Adrenal gland (tissue), 5 donors: ENCODE measurements around the gene MMP23B.

Source experiments
- CTCF ChIP-seq, 6 experiments: fragments of 450-650 bp in 4 of 6; fragments of 200-600 bp in 2 of 6; sonication (generic) in 1 of 6; IDR thresholded peaks; 1 replicate in 5 of 6; 2 replicates in 1 of 6; pipeline versions ENCODE4 v1.5.1 to v1.8.0; 2016 to 2021; ENCODE audit warnings: antibody characterized with exemption in 6 of 6, mild to moderate bottlenecking in 2 of 6, moderate library complexity in 1 of 6
- POLR2A ChIP-seq, 2 donors: fragments of 450-650 bp; IDR thresholded peaks; one replicate each; pipeline ENCODE4 v1.6.1; 2017; ENCODE audit warnings: antibody characterized with exemption in 2 of 2, mild to moderate bottlenecking in 2 of 2, moderate library complexity in 1 of 2
- donor health status: DM: no; HTN: no; CAD: no.

- no peak for TF ChIP-seq CTCF (IDR thresholded peaks at IDR 0.05)
- TF ChIP-seq POLR2A (IDR thresholded peaks at IDR 0.05) = no peak
These were observed 33.2 kb downstream of the MMP23B start for GRCh38 chr1:1664941-1665814.
